Activated effector memory CD4-positive, alpha-beta T cell treated with anti-CD3 and anti-CD28 coated beads, Interleukin-2, amount 50 U/mL, for 16 hours (primary cell): ENCODE results near the gene PKHD1.

Source experiments
- DNase-seq: peaks from one replicate; pipeline ENCODE4 v3.0.0-alpha.2; 2020

PKHD1 gene

GRCh38 chr6:51600514-51600913 is 486.9 kb downstream of the PKHD1 start:
- no peak for DNase-seq

GRCh38 chr6:51598171-51598570 is 489.2 kb downstream of the PKHD1 start:
- no peak for DNase-seq

DNA sequence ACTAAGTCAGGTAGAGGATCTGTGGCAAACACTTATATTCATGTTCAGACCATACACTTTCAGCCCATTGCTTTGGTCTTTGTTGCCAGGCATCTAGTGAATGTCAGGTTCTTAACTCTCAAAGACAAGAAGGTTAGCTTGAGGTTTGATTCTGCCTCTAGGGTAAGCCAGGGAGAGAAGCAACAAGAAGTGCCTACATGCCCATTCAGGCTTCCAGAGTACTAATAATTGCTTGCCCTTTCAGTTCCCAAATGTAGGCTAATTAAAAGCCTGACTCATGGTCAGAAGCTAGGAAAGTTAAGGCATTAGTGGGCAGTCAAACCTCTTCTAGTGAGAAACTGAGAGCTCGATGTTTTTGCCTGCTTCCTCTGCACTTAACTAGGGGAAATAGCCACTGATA is 492.4 kb downstream of the PKHD1 start:
- DNase-seq, result no peak

GRCh38 chr6:51585264-51585663 is 502.1 kb downstream of the PKHD1 start:
- no peak for DNase-seq

GRCh38 chr6:51584163-51584562 is 503.2 kb downstream of the PKHD1 start:
- no peak for DNase-seq

DNA sequence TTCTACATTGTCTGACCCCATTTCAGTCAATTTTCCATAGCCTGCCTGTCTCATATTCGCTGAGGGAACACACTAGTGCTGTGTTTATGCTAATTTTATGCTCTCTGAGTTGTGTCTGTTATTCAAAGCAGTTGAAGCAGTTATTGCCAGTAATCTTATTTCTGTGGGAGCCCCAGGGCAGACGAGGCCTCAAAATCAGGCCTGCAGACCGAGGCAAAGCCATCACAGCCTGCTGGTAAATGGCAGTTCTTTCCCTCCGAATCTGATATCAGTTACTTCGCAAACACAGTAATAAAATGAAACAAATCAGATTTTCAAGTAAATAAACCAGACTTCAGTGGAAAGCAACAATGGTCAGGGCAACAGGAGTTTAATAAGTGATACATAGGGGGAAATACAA is 508.4 kb downstream of the PKHD1 start:
- DNase-seq, result no peak

GRCh38 chr6:51578362-51578761 is 509.1 kb downstream of the PKHD1 start:
- DNase-seq, result no peak

GRCh38 chr6:51574040-51574439 is 513.4 kb downstream of the PKHD1 start:
- DNase-seq, result no peak

DNA sequence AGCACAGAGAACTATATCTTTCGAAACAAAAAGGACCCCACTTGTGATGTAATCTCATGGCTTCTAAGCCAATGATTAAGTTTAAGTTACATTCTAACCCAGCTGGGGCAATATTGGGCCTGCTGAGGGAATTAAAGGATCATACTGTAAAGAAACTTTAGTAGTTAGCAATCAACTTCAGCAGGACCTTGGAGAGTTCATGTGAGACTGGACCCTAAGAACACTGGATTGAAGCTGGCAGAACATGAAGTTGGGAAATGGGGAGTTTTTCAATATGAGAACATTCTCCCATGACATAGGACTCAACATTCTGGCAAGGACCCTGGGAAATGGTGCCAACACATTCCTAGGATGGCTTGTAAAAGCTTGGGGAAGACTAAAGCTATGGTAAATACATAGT is 516.2 kb downstream of the PKHD1 start:
- DNase-seq, result no peak

GRCh38 chr6:51570168-51570921 is 517.1 kb downstream of the PKHD1 start:
- no peak for DNase-seq

DNA sequence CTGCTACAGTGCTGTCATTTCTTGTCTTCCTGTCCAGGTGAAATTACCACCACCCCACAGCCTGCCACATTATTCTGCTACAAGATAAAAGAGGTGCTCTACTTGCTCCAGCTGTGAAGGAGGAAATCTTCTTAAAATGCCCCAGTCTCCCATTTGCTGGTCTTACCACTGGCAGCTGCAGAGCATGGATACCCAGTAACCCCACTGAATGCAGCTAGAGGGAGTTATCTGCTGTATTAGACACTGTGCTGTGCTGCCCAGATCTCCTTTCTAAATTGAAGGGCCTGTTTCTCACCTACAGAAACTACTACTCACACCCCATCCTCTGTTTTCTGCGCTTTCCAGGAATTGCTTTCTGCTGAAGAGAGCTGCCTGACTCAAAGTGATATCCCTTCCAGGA is 517.8 kb downstream of the PKHD1 start:
- no peak for DNase-seq

DNA sequence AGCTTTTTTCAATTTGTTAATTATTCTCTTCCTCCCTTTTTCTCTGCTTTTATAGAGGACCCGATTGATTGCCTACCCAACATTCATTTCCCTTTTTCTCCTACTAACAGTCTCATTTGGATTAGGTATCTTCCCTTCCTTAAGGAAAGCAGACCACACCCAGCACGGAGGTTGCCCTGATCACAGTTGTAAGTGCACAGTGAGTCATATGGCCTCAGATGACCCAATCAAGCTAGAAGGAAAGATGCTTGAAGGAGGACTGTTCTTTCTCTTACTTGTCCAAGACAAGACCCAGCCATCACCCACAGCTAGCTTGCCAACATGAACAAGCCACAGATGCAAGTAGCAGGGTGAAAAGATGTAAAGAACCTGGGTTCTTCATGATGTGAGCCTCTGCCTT is 518.6 kb downstream of the PKHD1 start:
- no peak for DNase-seq

- no peak for DNase-seq
These were observed 521.9 kb downstream of the PKHD1 start for GRCh38 chr6:51565472-51565871.
